ENCODE measurements around the gene PPP3CA.

The PPP3CA gene

DNA sequence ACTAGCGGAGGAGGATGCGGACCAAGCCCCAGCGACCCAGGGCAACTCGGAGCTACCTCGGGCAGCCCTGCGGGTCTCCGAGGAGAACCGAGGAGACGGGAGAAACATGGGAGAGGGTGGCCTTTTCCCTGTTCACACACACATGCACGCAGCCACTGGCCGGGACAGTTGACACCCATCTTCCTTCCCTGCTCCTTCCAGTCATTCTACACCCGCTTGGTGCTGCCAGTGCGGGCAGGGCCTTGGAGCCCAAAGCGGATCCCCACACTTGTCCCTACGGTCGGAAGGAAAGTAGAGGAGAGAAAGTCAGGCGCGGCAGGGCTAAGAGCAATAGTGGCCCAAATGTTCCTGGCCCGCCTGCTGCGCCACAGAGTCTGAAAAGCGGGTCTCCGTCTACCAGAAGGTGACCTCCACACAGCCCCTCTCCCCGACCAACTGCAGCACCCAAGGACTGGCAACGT, 1.1 kb upstream of the PPP3CA start:
- Histone ChIP-seq H3K4me1 (ENCODE audit: insufficient read depth, low read length) (no peaks in the 10 kb centered on the region), H3K9ac (ENCODE audit: low read depth, low read length) (peak overlapping the region; percentile 70; the same call in 1 of the 2 replicates), H3K36me3 (ENCODE audit: insufficient read depth, low read depth, low read length) (no peaks in the 10 kb centered on the region), H3K27me3 (ENCODE audit: insufficient read depth, low read length) (peaks cover 35% of the 10 kb centered on the region), H3K9me3 (ENCODE audit: insufficient read depth, low read depth, low read length) (no peaks in the 10 kb centered on the region), H3K27ac (ENCODE audit: low read length) (no peak overlapping the region), H3K4me3 (ENCODE audit: low read length) (peak overlapping the region; percentile 93)

DNA sequence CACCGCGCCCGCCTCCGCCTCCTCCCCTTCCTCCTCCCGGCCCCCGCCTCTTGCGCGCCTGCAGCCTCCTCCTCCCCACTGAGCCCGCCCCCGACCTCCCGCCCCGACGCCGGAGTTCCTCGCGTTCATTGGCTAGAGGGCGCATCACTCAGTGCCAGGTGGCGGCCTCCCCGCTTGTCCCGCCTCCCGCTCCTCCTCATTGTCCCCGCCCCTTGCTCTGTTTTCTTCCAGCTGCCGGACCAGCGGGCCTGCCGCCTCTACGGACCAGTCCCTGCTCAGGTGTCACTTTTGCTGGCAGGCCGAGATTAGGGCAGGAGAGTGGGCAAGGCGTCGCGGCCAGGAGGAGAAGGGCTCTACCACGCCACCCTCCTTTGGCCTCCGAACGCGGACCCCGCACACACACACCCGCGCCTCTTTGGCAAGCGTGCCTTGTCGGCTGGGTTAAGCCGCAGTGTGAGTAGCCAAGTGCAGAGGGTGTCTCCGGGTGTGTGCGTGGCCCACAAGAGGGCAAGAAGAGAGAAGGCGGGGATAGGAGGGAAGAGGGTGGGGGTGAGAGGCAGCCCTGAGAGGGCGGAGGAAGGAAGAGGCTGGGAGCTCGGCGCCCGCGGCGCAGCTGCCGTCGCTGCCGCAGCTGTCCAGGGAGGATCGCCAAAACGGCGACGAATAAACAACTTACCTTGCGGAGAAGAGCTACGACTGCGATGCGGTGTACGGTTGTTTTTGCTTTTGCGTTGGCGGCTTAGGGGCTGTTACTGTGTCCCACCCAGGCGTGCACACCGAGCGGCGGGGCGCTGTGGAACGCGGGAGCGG, 436 bp upstream of the PPP3CA start:
- no peak overlapping the region for H3K27ac ChIP-seq (ENCODE audit: low read length)

DNA sequence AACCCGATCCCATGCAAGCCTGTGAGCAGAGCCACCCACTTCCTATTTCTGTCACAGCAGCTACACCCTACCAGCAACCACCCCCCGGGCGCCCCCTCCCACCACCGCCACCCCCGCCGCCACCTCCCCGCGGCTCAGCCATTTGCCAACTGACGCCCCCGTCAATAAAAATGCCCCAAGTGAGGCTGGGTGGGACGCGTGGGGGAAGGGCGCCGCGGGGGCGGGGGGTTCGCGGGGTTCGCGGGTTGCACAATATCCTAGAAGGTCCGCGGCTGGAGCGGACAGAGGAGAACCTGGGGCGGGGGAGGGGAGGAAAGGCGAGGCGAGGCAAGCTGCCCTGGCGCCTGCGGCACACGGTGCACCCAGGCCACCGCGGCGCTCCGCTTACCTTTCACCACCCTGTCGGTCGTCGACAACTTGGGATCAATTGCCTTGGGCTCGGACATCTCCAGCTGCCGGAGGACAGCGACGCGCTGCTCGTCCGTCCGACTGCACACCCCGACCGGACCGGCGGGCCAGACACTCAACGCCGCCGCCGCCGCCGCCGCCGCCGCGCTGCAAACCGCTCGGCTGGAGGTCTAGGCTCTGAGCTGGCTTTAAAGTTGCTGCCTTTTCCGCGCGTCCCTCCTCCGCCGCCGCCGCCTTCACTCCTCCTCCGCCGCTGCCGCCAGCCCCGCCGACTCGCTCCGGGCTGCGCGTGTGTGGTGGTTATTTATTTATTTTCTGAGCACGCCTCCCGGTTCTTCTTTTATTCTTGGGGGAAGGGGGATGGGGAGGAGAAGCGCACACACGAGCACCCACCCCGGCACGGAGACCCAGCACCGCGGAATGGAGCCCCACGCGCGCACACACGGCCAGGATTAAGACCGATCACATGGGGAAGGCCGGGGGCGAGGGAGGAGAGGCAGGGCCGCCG, 717 bp downstream of the PPP3CA start:
- H3K27ac ChIP-seq (ENCODE audit: low read length) = no peak overlapping the region

More for the DNA sequence above, 436 bp upstream of the PPP3CA start:
- Histone ChIP-seq H3K9me3 (ENCODE audit: insufficient read depth, low read depth, low read length) (no peaks in the 10 kb centered on the region), H3K9ac (ENCODE audit: low read depth, low read length) (peak overlapping the region; percentile 70; the same call in 1 of the 2 replicates), H3K27me3 (ENCODE audit: insufficient read depth, low read length) (peaks cover 35% of the 10 kb centered on the region), H3K36me3 (ENCODE audit: insufficient read depth, low read depth, low read length) (no peaks in the 10 kb centered on the region), H3K4me3 (ENCODE audit: low read length) (peak overlapping the region; percentile 93), H3K4me1 (ENCODE audit: insufficient read depth, low read length) (no peaks in the 10 kb centered on the region)

DNA sequence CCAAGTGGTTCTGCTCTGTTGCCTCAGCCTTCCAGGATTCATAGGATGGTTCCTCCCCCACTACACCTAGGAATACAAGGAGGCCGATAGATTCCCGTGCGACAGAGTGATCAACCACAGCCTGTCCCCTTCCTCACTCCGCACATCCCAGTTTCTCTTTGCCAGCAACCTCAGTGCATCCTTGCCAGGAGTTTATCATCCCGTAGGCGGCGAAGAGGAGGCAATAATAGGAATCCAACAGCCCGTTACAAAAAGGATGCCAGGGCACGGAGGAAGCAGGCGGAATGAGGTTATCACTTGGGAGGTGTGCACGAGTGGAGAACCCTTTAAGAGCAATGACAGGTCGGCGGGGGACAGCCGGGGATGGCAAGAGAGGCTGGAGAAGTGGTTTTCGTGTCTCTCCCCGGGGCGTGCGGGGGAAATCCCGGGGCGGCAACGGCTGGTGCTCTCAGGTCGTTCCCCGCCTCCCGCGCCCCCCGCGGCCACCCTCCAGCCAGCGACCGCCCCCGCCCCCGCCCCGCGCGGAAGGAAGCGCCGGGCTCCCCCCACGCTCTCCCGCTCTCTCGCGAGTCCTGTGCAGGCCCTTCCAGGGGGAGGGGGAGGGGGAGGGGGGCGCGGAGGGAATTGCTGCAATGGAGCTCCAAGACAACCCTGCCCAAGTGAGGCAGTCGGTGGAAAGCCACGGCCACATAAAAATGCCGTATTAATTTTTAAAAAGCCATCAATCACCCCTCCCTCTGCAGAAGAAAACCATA, 1.6 kb downstream of the PPP3CA start:
- Histone ChIP-seq H3K4me3 (ENCODE audit: low read length) (peak overlapping the region; percentile 93), H3K27me3 (ENCODE audit: insufficient read depth, low read length) (peaks cover 31% of the 10 kb centered on the region), H3K4me1 (ENCODE audit: insufficient read depth, low read length) (no peaks in the 10 kb centered on the region), H3K36me3 (ENCODE audit: insufficient read depth, low read depth, low read length) (no peaks in the 10 kb centered on the region), H3K9ac (ENCODE audit: low read depth, low read length) (peak overlapping the region; percentile 68; the same call in 1 of the 2 replicates), H3K27ac (ENCODE audit: low read length) (no peak overlapping the region), H3K9me3 (ENCODE audit: insufficient read depth, low read depth, low read length) (no peaks in the 10 kb centered on the region)

More for the DNA sequence above, 717 bp downstream of the PPP3CA start:
- Histone ChIP-seq H3K27me3 (ENCODE audit: insufficient read depth, low read length) (peaks cover 35% of the 10 kb centered on the region), H3K4me3 (ENCODE audit: low read length) (peak overlapping the region; percentile 93), H3K9me3 (ENCODE audit: insufficient read depth, low read depth, low read length) (no peaks in the 10 kb centered on the region), H3K36me3 (ENCODE audit: insufficient read depth, low read depth, low read length) (no peaks in the 10 kb centered on the region), H3K4me1 (ENCODE audit: insufficient read depth, low read length) (no peaks in the 10 kb centered on the region), H3K9ac (ENCODE audit: low read depth, low read length) (peak overlapping the region; percentile 56; the same call in 1 of the 2 replicates)

DNA sequence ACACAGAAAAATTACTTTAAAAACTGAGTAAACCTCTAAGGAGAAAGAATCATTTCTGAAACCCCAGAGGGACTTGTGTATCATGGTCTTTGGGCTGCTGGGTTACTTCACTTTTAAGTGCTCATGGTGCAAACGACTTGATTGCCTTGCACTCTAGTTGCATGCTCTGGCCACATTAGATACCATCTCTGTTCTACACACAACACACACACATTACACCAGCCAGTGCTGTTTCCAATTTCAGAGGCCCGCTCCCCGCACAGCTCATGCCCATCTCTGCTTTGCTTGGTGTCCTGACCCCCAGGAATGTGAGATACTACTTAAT, 2.1 kb downstream of the PPP3CA start:
- Histone ChIP-seq H3K36me3 (ENCODE audit: insufficient read depth, low read depth, low read length) (no peaks in the 10 kb centered on the region), H3K27me3 (ENCODE audit: insufficient read depth, low read length) (peaks cover 26% of the 10 kb centered on the region), H3K4me1 (ENCODE audit: insufficient read depth, low read length) (no peaks in the 10 kb centered on the region), H3K27ac (ENCODE audit: low read length) (no peak overlapping the region), H3K9me3 (ENCODE audit: insufficient read depth, low read depth, low read length) (no peaks in the 10 kb centered on the region), H3K4me3 (ENCODE audit: low read length) (peak overlapping the region; percentile 93), H3K9ac (ENCODE audit: low read depth, low read length) (peak overlapping the region; percentile 68; the same call in 1 of the 2 replicates)

DNA sequence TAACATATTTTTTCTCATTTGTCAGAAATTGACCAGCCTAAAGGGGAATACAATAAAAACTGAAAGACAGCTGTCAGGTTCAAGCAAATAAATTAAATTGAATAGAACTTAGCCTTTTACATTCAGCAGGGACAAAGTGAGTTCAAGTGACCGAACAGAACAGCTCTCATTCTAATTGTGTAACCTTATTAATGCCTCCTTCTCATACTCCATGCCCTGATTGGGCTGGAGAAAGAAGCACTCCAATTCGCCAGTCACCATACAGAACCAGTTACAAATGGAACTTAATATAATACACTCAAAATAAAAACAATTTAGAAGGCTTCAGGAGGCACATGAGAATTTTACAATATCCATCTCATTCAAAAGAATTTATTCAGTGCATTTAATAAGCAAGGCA, 8.0 kb downstream of the PPP3CA start:
- Histone ChIP-seq H3K9me3 (ENCODE audit: insufficient read depth, low read depth, low read length) (no peaks in the 10 kb centered on the region), H3K4me1 (ENCODE audit: insufficient read depth, low read length) (peaks cover 4% of the 10 kb centered on the region; the same call in 1 of the 2 replicates), H3K27me3 (ENCODE audit: insufficient read depth, low read length) (no peaks in the 10 kb centered on the region), H3K36me3 (ENCODE audit: insufficient read depth, low read depth, low read length) (no peaks in the 10 kb centered on the region), H3K4me3 (ENCODE audit: low read length) (no peak overlapping the region), H3K27ac (ENCODE audit: low read length) (no peak overlapping the region), H3K9ac (ENCODE audit: low read depth, low read length) (no peak overlapping the region)

DNA sequence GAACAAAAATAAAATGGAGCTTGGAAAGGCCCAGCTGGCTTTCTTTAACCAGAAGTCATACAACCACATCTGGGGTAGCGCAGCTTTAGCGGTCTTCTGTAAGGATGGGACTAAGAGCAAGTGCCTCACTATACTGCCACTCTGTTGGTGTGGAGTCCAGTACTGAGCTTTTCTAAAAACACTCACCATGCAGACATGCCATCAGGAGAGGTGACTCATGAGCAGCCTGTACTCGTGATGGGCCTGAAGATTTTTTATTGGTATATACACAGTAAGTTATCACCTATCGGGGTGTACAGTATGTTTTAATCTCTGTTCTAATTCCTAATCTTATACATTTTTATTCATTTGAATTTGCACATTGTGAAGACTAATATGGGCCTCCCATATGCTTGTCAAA, 9.6 kb downstream of the PPP3CA start:
- Histone ChIP-seq H3K27me3 (ENCODE audit: insufficient read depth, low read length) (no peaks in the 10 kb centered on the region), H3K9me3 (ENCODE audit: insufficient read depth, low read depth, low read length) (no peaks in the 10 kb centered on the region), H3K36me3 (ENCODE audit: insufficient read depth, low read depth, low read length) (no peaks in the 10 kb centered on the region), H3K9ac (ENCODE audit: low read depth, low read length) (no peak overlapping the region), H3K4me1 (ENCODE audit: insufficient read depth, low read length) (peaks cover 4% of the 10 kb centered on the region; the same call in 1 of the 2 replicates), H3K27ac (ENCODE audit: low read length) (no peak overlapping the region), H3K4me3 (ENCODE audit: low read length) (no peak overlapping the region)

DNA sequence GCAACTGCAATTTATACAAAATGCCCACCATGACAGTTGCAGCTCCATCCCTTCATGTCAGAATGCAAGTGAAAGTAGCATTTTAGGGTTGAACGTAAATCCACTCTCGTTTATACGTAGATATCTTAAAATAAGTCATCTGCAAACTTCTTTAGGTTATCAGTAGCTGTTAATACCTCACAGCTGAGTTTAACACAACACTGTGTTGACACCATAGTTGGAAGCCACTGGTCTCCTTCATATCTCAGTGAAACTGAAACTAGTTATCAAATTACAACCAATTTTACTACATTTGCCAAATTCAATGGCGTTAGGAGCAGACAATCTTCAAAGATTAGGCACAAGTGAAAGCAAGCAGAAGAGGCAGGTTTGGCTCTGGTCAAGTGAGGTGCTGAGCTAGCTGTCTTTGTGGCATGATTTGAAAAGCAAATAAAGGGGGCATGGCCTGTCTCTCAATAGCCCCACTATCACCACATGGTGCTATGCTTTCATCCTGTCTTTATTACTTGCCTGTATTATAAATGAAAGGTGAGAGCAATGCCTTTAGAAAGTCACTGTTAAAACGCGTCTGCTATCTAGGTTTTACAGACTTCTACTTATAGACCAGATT, 12.3 kb downstream of the PPP3CA start:
- Histone ChIP-seq H3K27me3 (ENCODE audit: insufficient read depth, low read length) (no peaks in the 10 kb centered on the region), H3K9me3 (ENCODE audit: insufficient read depth, low read depth, low read length) (no peaks in the 10 kb centered on the region), H3K27ac (ENCODE audit: low read length) (no peak overlapping the region), H3K4me3 (ENCODE audit: low read length) (no peak overlapping the region), H3K4me1 (ENCODE audit: insufficient read depth, low read length) (peaks cover 4% of the 10 kb centered on the region; the same call in 1 of the 2 replicates), H3K36me3 (ENCODE audit: insufficient read depth, low read depth, low read length) (no peaks in the 10 kb centered on the region), H3K9ac (ENCODE audit: low read depth, low read length) (no peak overlapping the region)

DNA sequence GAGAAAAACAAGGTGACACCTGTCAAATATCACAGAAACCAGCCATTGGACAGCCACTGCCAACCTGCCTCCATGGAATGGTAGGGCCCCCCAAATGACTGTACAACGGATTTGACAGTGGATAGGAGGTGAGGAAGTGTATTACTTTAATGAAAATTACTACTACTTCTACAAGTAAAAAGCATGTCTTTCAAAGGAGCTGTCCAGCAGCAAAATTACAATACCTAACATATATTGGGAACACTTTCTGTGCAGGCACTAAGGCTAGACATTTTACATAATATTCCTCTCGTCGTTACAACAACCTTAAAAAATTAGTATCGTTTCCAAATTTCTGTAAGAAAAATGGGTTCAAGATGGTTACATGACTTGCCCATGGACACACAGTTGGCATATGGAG, 14.9 kb downstream of the PPP3CA start:
- peaks cover 20% of the 10 kb centered on the region; the same call in 1 of the 2 replicates for H3K4me1 ChIP-seq (ENCODE audit: insufficient read depth, low read length)
- H3K9me3 ChIP-seq (ENCODE audit: insufficient read depth, low read depth, low read length) = no peaks in the 10 kb centered on the region
- no peaks in the 10 kb centered on the region for H3K27me3 ChIP-seq (ENCODE audit: insufficient read depth, low read length)

DNA sequence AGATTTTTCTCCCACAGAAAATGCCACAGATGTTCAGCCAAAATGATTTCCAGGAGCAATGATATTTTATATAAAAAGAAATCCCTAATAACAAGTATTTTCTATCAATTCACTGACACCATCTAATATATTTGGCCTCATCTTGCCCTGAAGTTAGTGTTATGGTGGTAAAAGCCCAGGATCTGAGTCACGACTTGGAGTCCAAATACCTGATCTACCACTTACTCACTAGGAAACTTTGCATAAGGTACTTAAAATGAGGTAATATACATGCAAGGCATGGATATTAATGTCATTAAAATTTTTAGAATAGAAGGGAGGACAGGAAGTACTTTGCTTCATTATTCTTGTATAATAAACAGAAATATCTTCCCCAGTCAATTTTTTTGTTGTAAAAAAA, 16.3 kb downstream of the PPP3CA start:
- no peaks in the 10 kb centered on the region for H3K9me3 ChIP-seq (ENCODE audit: insufficient read depth, low read depth, low read length)
- no peak overlapping the region for H3K27ac ChIP-seq (ENCODE audit: low read length)

More for the DNA sequence above, 14.9 kb downstream of the PPP3CA start:
- Histone ChIP-seq H3K36me3 (ENCODE audit: insufficient read depth, low read depth, low read length) (no peaks in the 10 kb centered on the region), H3K27ac (ENCODE audit: low read length) (no peak overlapping the region), H3K9ac (ENCODE audit: low read depth, low read length) (no peak overlapping the region), H3K4me3 (ENCODE audit: low read length) (no peak overlapping the region)

DNA sequence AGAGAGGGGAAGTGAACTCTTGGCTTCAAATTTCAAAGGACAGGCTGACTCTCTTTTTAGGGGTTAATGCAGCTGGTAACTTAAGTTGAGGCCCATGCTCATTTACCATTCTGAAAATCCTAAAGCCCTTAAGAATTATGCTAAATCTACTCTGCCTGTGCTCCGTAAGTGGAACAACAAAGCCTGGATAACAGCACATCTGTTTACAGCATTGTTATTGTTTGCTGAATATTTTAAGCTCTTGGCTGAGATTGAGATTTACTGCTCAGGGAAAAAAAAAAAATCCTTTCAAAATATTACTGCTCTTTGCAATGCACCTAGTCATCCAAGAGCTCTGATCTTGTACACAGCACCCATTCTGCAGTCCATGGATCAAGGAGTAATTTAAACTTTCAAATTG, 17.7 kb downstream of the PPP3CA start:
- Histone ChIP-seq H3K4me1 (ENCODE audit: insufficient read depth, low read length) (peaks cover 44% of the 10 kb centered on the region; the same call in 1 of the 2 replicates), H3K9ac (ENCODE audit: low read depth, low read length) (no peak overlapping the region), H3K27me3 (ENCODE audit: insufficient read depth, low read length) (no peaks in the 10 kb centered on the region), H3K4me3 (ENCODE audit: low read length) (no peak overlapping the region), H3K27ac (ENCODE audit: low read length) (no peak overlapping the region), H3K9me3 (ENCODE audit: insufficient read depth, low read depth, low read length) (no peaks in the 10 kb centered on the region), H3K36me3 (ENCODE audit: insufficient read depth, low read depth, low read length) (no peaks in the 10 kb centered on the region)

More for the DNA sequence above, 16.3 kb downstream of the PPP3CA start:
- Histone ChIP-seq H3K27me3 (ENCODE audit: insufficient read depth, low read length) (no peaks in the 10 kb centered on the region), H3K36me3 (ENCODE audit: insufficient read depth, low read depth, low read length) (no peaks in the 10 kb centered on the region), H3K4me1 (ENCODE audit: insufficient read depth, low read length) (peaks cover 34% of the 10 kb centered on the region; the same call in 1 of the 2 replicates), H3K9ac (ENCODE audit: low read depth, low read length) (no peak overlapping the region), H3K4me3 (ENCODE audit: low read length) (no peak overlapping the region)
